C4-2B (cell line): ENCODE data around the gene CYFIP1.

Experiments
- ZFX ChIP-seq: fragments of 450-650 bp; IDR thresholded peaks from 2 replicates; pipeline ENCODE4 v1.6.1; 2017
- TF ChIP-seq, protein P1 (sequence below): fragments of 450-650 bp; conservative IDR thresholded peaks from 2 replicates; pipeline ENCODE4 v1.5.1; 2017; ENCODE audit warnings: mild to moderate bottlenecking

DNA sequence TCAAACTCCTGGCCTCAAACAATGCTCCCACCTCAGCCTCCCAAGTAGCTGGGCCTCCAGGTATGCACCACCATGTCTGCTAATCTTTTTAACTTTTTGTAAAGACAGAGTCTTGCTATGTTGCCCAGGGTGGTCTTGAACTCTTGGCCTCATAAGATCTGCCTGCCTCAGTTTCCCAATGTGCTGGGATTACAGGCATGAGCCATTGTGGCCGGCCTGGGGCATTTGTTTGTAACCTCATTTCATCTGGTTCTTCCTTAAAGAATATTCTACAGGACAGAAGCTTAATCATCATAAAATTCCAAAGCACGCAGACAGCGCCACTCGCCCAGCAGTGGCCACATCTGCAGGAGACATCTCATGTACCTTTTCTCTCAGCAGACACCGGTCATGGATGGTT is 23.6 kb upstream of the CYFIP1 start:
- TF ChIP-seq, protein P1, sequence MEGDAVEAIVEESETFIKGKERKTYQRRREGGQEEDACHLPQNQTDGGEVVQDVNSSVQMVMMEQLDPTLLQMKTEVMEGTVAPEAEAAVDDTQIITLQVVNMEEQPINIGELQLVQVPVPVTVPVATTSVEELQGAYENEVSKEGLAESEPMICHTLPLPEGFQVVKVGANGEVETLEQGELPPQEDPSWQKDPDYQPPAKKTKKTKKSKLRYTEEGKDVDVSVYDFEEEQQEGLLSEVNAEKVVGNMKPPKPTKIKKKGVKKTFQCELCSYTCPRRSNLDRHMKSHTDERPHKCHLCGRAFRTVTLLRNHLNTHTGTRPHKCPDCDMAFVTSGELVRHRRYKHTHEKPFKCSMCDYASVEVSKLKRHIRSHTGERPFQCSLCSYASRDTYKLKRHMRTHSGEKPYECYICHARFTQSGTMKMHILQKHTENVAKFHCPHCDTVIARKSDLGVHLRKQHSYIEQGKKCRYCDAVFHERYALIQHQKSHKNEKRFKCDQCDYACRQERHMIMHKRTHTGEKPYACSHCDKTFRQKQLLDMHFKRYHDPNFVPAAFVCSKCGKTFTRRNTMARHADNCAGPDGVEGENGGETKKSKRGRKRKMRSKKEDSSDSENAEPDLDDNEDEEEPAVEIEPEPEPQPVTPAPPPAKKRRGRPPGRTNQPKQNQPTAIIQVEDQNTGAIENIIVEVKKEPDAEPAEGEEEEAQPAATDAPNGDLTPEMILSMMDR, result no peak
- no peak for TF ChIP-seq ZFX
